ENCODE results near the gene CUL2. TPM values are rescaled to one million over a fixed set of nuclear protein-coding genes. Genes with fewer than 3 reads are reported as not detected.
A peak's percentile ranks its signal among the peaks of the same experiment; 100 is the strongest.

CUL2 gene
- total RNA-seq, 1 donor from 2014 or later: 34.3 TPM

- Mint-ChIP-seq H3K36me3 (ENCODE audit: unreplicated experiment) (no peaks in the 10 kb centered on the region), H3K27ac (ENCODE audit: unreplicated experiment) (no peak overlapping the region), H3K4me3 (ENCODE audit: unreplicated experiment) (no peak overlapping the region), H3K9me3 (ENCODE audit: unreplicated experiment) (no peaks in the 10 kb centered on the region), H3K4me1 (ENCODE audit: unreplicated experiment) (peaks cover 17% of the 10 kb centered on the region), H3K27me3 (ENCODE audit: unreplicated experiment) (peaks cover 16% of the 10 kb centered on the region)
- DNase-seq (ENCODE audit: extremely low spot score, unreplicated experiment): no peak
- TF ChIP-seq CTCF (IDR thresholded peaks at IDR 0.05): no peak
Observed at GRCh38 chr10:34969171-34969570, 121.0 kb downstream of the CUL2 start.

- H3K27ac Mint-ChIP-seq (ENCODE audit: unreplicated experiment): peak overlapping the region; percentile 71
- H3K4me1 Mint-ChIP-seq (ENCODE audit: unreplicated experiment): peaks cover 17% of the 10 kb centered on the region
- no peak overlapping the region for H3K4me3 Mint-ChIP-seq (ENCODE audit: unreplicated experiment)
- TF ChIP-seq CTCF (IDR thresholded peaks at IDR 0.05): no peak
- peaks cover 3% of the 10 kb centered on the region for H3K27me3 Mint-ChIP-seq (ENCODE audit: unreplicated experiment)
- H3K36me3 Mint-ChIP-seq (ENCODE audit: unreplicated experiment): no peaks in the 10 kb centered on the region
- DNase-seq (ENCODE audit: extremely low spot score, unreplicated experiment): peak; percentile 86
- H3K9me3 Mint-ChIP-seq (ENCODE audit: unreplicated experiment): no peaks in the 10 kb centered on the region
Observed at GRCh38 chr10:34967335-34967880, 122.7 kb downstream of the CUL2 start.

GRCh38 chr10:34966451-34966850 lies 123.7 kb downstream of the CUL2 start:
- Mint-ChIP-seq H3K27ac (ENCODE audit: unreplicated experiment) (no peak overlapping the region), H3K9me3 (ENCODE audit: unreplicated experiment) (no peaks in the 10 kb centered on the region), H3K36me3 (ENCODE audit: unreplicated experiment) (no peaks in the 10 kb centered on the region), H3K27me3 (ENCODE audit: unreplicated experiment) (no peaks in the 10 kb centered on the region), H3K4me3 (ENCODE audit: unreplicated experiment) (no peak overlapping the region), H3K4me1 (ENCODE audit: unreplicated experiment) (peaks cover 17% of the 10 kb centered on the region)
- DNase-seq (ENCODE audit: extremely low spot score, unreplicated experiment): no peak
- TF ChIP-seq CTCF (IDR thresholded peaks at IDR 0.05): no peak

GRCh38 chr10:34966040-34966439 lies 124.1 kb downstream of the CUL2 start:
- H3K9me3 Mint-ChIP-seq (ENCODE audit: unreplicated experiment): no peaks in the 10 kb centered on the region
- no peaks in the 10 kb centered on the region for H3K27me3 Mint-ChIP-seq (ENCODE audit: unreplicated experiment)
- no peak for DNase-seq (ENCODE audit: extremely low spot score, unreplicated experiment)
- TF ChIP-seq CTCF (IDR thresholded peaks at IDR 0.05): no peak
- H3K4me1 Mint-ChIP-seq (ENCODE audit: unreplicated experiment): peaks cover 17% of the 10 kb centered on the region
- H3K27ac Mint-ChIP-seq (ENCODE audit: unreplicated experiment): no peak overlapping the region
- H3K4me3 Mint-ChIP-seq (ENCODE audit: unreplicated experiment): no peak overlapping the region
- no peaks in the 10 kb centered on the region for H3K36me3 Mint-ChIP-seq (ENCODE audit: unreplicated experiment)

- Mint-ChIP-seq H3K27ac (ENCODE audit: unreplicated experiment) (no peak overlapping the region), H3K9me3 (ENCODE audit: unreplicated experiment) (no peaks in the 10 kb centered on the region), H3K27me3 (ENCODE audit: unreplicated experiment) (no peaks in the 10 kb centered on the region), H3K4me1 (ENCODE audit: unreplicated experiment) (peaks cover 17% of the 10 kb centered on the region), H3K4me3 (ENCODE audit: unreplicated experiment) (no peak overlapping the region), H3K36me3 (ENCODE audit: unreplicated experiment) (no peaks in the 10 kb centered on the region)
- TF ChIP-seq CTCF (IDR thresholded peaks at IDR 0.05): no peak
- DNase-seq (ENCODE audit: extremely low spot score, unreplicated experiment): no peak
Observed at GRCh38 chr10:34964166-34964800, 125.9 kb downstream of the CUL2 start.

Data from osteocyte (in vitro differentiated cells).